Tibial artery (tissue), 4 donors: ENCODE results near the gene BDNF.

Experiments used
- DNase-seq, 2 donors: peaks; one replicate each; pipeline ENCODE4 v3.0.0-alpha.2; 2019
- H3K27ac ChIP-seq, 2 donors: fragments of 200-600 bp; sonication (generic) in 1 of 2; 1 replicate in 1 of 2; 2 replicates in 1 of 2; pipeline ENCODE4 v1.5.1; 2018 to 2019; ENCODE audit warnings: mild to moderate bottlenecking in 1 of 2
- H3K27me3 ChIP-seq, 2 donors: fragments of 200-600 bp; sonication (generic) in 1 of 2; one replicate each; pipeline versions ENCODE4 v1.5.1 to v1.6.0; 2016 to 2019
- H3K36me3 ChIP-seq, 3 donors: fragments of 200-600 bp; sonication (generic) in 2 of 3; one replicate each; pipeline ENCODE4 v1.5.1; 2016 to 2019; ENCODE audit warnings: mild to moderate bottlenecking in 2 of 3
- H3K4me1 ChIP-seq, 4 donors: fragments of 200-600 bp; sonication (generic) in 2 of 4; 1 replicate in 3 of 4; 2 replicates in 1 of 4; pipeline ENCODE4 v1.5.1; 2016 to 2019
- H3K4me3 ChIP-seq, 2 donors: fragments of 200-600 bp; sonication (generic) in 1 of 2; 1 replicate in 1 of 2; 2 replicates in 1 of 2; pipeline ENCODE4 v1.5.1; 2018 to 2019; ENCODE audit warnings: mild to moderate bottlenecking in 2 of 2
- H3K9me3 ChIP-seq, 3 donors: fragments of 200-600 bp; sonication (generic) in 1 of 3; one replicate each; pipeline ENCODE4 v1.5.1; 2016 to 2019
- CTCF ChIP-seq, 2 experiments: fragments of 200-600 bp in 1 of 2; fragments of 450-650 bp in 1 of 2; IDR thresholded peaks; one replicate each; pipeline ENCODE4 v1.5.1; 2017 to 2019; ENCODE audit warnings: antibody characterized with exemption in 2 of 2, mild to moderate bottlenecking in 1 of 2, moderate library complexity in 1 of 2
- intact Hi-C: fragments of 100-400 bp; cut with DNase I; formaldehyde crosslinking; loops from one replicate; pipeline ENCODE4 v1.15.0; 2023; ENCODE audit warnings: low total_unique reads

BDNF gene

DNA sequence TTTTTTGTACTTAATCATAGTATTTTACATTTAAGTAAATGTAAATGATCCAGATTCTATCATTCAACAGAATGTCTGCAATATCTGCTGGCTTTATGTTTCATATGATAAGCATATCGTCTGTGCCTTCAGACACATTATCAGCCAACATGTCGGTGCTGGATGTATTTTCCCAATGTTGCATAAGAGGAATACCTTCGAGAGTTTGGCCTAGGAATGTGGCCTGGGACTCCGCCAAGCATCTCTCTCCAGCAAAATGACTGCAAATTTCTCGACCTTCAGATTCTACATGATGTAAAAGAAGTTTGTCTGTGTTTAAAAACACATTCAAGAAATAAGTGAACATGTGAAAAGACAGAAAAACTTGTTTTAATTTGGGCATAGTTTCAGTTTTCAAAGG, 6.9 kb downstream of the BDNF start:
- TF ChIP-seq CTCF (IDR thresholded peaks at IDR 0.05) = no peak

GRCh38 chr11:27692781-27693180, 7.5 kb downstream of the BDNF start:
- peaks cover 0 to 2% (median 0%) of the 10 kb centered on the region in 3 donors for H3K36me3 ChIP-seq
- H3K4me3 ChIP-seq = no peak overlapping the region
- no peak for TF ChIP-seq CTCF (IDR thresholded peaks at IDR 0.05)
- no peaks in the 10 kb centered on the region for H3K9me3 ChIP-seq
- H3K27me3 ChIP-seq = no peaks in the 10 kb centered on the region
- intact Hi-C loops = loop anchor here (10.0 kb wide), 2 partner anchors 832 to 1642 kb away; no protein-coding TSS in a partner anchor
- no peak for DNase-seq
- H3K27ac ChIP-seq = no peak overlapping the region
- peaks cover 0 to 22% (median 2%) of the 10 kb centered on the region in 4 donors for H3K4me1 ChIP-seq

More for the DNA sequence above, 6.9 kb downstream of the BDNF start:
- intact Hi-C loops = loop anchor here (10.0 kb wide), 2 partner anchors 831 to 1641 kb away; no protein-coding TSS in a partner anchor
- H3K36me3 ChIP-seq = no peaks in the 10 kb centered on the region
- H3K4me3 ChIP-seq = no peak overlapping the region
- no peaks in the 10 kb centered on the region for H3K9me3 ChIP-seq
- H3K27ac ChIP-seq = no peak overlapping the region
- no peak for DNase-seq
- no peaks in the 10 kb centered on the region for H3K27me3 ChIP-seq
- peaks cover 0 to 25% (median 2%) of the 10 kb centered on the region in 4 donors for H3K4me1 ChIP-seq

- no peaks in the 10 kb centered on the region for H3K9me3 ChIP-seq
- H3K27me3 ChIP-seq = no peaks in the 10 kb centered on the region
- no peaks in the 10 kb centered on the region for H3K4me1 ChIP-seq
- intact Hi-C loops = no loop called here
- no peak for DNase-seq
- peaks cover 0 to 8% (median 0%) of the 10 kb centered on the region in 3 donors for H3K36me3 ChIP-seq
- H3K4me3 ChIP-seq = no peak overlapping the region
- H3K27ac ChIP-seq = no peak overlapping the region
- TF ChIP-seq CTCF (IDR thresholded peaks at IDR 0.05) = no peak
Observed at GRCh38 chr11:27688076-27688475, 12.2 kb downstream of the BDNF start.

DNA sequence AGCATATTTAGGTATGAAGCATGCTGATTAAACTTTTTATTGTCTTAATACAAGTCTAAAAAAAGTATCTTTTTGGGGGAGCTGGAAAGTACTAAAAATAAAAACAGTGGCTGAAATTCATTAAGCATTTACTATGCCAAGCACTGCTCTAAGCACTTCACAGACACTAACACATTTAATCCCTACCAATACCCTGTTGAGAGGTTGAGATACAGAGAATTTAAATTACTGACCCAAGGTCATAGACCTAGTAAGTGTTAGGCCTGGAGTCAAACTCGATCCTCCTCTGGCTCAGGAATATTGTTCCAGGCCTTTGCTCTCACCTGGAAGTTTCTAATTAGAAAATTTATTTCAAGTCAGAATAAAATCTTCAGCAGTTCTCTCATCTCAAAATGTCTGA, 18.6 kb downstream of the BDNF start:
- Histone ChIP-seq H3K4me1 (no peaks in the 10 kb centered on the region), H3K27ac (no peak overlapping the region), H3K36me3 (no peaks in the 10 kb centered on the region), H3K9me3 (no peaks in the 10 kb centered on the region), H3K27me3 (no peaks in the 10 kb centered on the region), H3K4me3 (no peak overlapping the region)
- no peak for DNase-seq
- no peak for TF ChIP-seq CTCF (IDR thresholded peaks at IDR 0.05)
- intact Hi-C loops = no loop called here

DNA sequence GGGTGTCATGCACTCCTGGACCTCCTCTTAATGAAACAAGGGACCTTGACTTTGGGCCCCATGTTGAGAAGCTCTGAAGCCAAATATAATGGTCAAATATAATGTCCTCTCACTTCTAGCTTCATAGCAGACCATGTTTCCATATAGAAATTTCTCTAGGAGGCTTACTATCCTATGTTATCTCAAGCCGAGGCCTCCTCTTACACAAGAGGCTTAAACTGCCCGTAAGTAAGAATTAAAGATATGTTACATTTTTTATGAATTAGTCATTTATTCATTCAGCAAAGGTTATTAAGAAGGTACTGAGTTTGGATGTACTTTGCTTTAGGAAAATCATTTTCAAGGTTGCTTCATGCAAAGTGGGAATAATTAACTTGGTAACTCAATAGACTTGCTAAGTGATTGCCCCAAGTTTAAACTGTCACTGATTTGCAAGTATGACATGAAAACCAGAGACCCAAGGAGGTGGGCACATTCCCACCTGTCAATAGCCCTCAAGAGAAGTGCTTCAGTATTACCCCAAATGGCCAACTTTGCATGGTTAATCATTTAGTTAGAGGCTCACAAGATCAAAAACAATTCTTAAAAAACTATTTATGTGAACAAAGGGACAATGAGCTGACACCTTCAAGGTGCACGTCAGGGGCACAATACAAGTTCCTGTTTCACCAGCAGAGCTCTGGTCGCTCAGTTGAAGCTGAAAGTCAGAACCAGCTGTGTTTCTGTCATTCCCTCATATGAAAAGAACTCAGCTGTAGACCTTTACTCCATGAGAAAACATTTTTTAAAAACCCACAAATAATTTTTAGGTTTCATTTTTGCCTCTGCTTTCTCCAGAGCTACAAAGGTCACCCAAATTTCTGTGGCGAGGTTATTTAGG, 20.9 kb downstream of the BDNF start:
- no peak for TF ChIP-seq CTCF (IDR thresholded peaks at IDR 0.05)
- H3K27ac ChIP-seq = no peak overlapping the region
- no peak for DNase-seq
- no peaks in the 10 kb centered on the region for H3K27me3 ChIP-seq
- no peak overlapping the region for H3K4me3 ChIP-seq
- no peaks in the 10 kb centered on the region for H3K36me3 ChIP-seq
- H3K4me1 ChIP-seq = no peaks in the 10 kb centered on the region
- no peaks in the 10 kb centered on the region for H3K9me3 ChIP-seq
- intact Hi-C loops = no loop called here
